BLaER1 (cell line): Measurements from ENCODE around the gene ZCCHC8.
"Not testable (repeated sequence)": the region's sequence is repeated elsewhere in the genome, so short reads cannot be mapped to it uniquely, and the experiment has no call there.

Experiments used
- H3K27ac ChIP-seq: shearing (Covaris generic); formaldehyde crosslinking; 2 replicates; pipeline ENCODE4 v1.8.1; 2022
- H3K27me3 ChIP-seq: shearing (Covaris generic); formaldehyde crosslinking; 2 replicates; pipeline ENCODE4 v1.8.1; 2022
- H3K36me3 ChIP-seq: shearing (Covaris generic); formaldehyde crosslinking; 2 replicates; pipeline ENCODE4 v1.8.1; 2022
- H3K4me1 ChIP-seq: shearing (Covaris generic); formaldehyde crosslinking; 2 replicates; pipeline ENCODE4 v1.8.1; 2022
- H3K4me2 ChIP-seq: shearing (Covaris generic); formaldehyde crosslinking; 2 replicates; pipeline ENCODE4 v1.8.1; 2022
- H3K4me3 ChIP-seq: shearing (Covaris generic); formaldehyde crosslinking; 2 replicates; pipeline ENCODE4 v1.8.1; 2022
- H3K9ac ChIP-seq: shearing (Covaris generic); formaldehyde crosslinking; 2 replicates; pipeline ENCODE4 v1.8.1; 2022
- H3K9me3 ChIP-seq: shearing (Covaris generic); formaldehyde crosslinking; 2 replicates; pipeline ENCODE4 v1.8.1; 2022
- H4K20me1 ChIP-seq: shearing (Covaris generic); formaldehyde crosslinking; 2 replicates; pipeline ENCODE4 v1.8.1; 2022
- Cebpa-rat ChIP-seq: shearing (Covaris generic); IDR thresholded peaks from 2 replicates; pipeline ENCODE4 v1.8.1; 2022

ZCCHC8 gene

DNA sequence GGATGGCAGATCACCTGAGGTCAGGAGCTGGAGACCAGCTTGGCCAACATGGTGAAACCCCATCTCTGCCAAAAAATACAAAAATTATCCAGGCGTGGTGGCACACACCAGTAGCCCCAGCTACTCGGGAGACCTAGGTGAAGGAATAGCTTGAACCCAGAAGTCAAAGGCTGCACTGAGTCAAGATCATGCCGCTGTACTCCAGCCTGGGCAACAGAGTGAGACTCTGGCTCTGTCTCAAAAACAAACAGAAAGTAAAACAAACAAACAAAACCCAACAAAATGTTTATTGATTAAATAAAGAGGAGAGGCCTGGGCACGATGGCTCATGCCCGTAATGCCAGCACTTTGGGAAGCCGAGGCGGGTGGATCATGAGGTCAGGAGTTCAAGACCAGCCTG lies 5.5 kb downstream of the ZCCHC8 start:
- peaks cover 68% of the 10 kb centered on the region for H3K36me3 ChIP-seq
- peak overlapping the region; percentile 24 for H3K4me2 ChIP-seq
- peaks cover 57% of the 10 kb centered on the region for H3K4me1 ChIP-seq
- H3K27me3 ChIP-seq = no peaks in the 10 kb centered on the region
- H3K9ac ChIP-seq = no peak overlapping the region
- H3K4me3 ChIP-seq = no peak overlapping the region
- no peak for TF ChIP-seq Cebpa-rat
- H3K27ac ChIP-seq = no peak overlapping the region
- peaks cover 52% of the 10 kb centered on the region for H4K20me1 ChIP-seq
- no peaks in the 10 kb centered on the region for H3K9me3 ChIP-seq

DNA sequence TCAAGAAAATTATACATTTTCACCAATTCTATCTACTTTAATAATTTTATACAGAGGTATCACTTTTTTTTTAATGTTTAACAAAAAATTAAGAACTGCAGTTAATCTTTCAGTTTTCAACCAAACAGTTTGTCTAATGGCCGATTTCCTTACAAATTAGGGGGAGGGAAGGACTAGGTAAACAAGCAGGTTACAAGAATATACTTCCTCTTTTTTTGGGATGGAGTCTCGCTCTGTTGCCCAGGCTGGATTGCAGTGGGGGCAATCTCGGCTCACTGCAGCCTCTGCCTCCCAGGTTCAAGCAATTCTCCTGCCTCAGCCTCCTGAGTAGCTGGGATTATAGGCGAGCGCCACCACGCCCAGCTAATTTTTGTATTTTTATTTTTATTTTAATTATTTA lies 7.5 kb downstream of the ZCCHC8 start:
- H3K27ac ChIP-seq, H3K4me2 ChIP-seq, H3K9ac ChIP-seq, H3K9me3 ChIP-seq, H3K27me3 ChIP-seq, H3K4me3 ChIP-seq: not testable (repeated sequence)
- H3K36me3 ChIP-seq = peaks cover 86% of the 10 kb centered on the region
- peaks cover 54% of the 10 kb centered on the region for H4K20me1 ChIP-seq
- peaks cover 42% of the 10 kb centered on the region for H3K4me1 ChIP-seq

DNA sequence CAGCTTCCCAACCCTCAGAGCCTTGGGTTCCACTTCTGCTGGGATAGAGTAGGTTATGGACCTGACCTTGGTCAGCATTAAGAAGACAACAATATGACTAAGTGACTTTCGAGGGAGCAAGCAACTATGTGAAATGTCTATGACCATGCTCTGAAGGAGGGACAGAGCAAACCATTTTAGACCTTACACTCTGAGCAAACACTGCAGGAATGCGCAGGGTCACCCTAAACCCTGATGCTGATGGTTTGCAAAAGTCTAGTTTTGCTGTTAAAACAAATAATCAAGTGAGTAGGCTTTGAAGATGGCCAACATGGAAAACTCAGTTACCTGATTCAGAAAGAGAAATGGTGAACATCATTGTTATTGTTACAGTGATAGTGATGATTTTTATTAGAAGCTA lies 8.7 kb downstream of the ZCCHC8 start:
- TF ChIP-seq Cebpa-rat = no peak
- Histone ChIP-seq H3K9me3 (no peaks in the 10 kb centered on the region), H4K20me1 (peaks cover 43% of the 10 kb centered on the region), H3K4me2 (no peak overlapping the region), H3K4me3 (no peak overlapping the region), H3K9ac (no peak overlapping the region), H3K27ac (no peak overlapping the region), H3K4me1 (peaks cover 30% of the 10 kb centered on the region), H3K27me3 (no peaks in the 10 kb centered on the region), H3K36me3 (peaks cover 95% of the 10 kb centered on the region)

DNA sequence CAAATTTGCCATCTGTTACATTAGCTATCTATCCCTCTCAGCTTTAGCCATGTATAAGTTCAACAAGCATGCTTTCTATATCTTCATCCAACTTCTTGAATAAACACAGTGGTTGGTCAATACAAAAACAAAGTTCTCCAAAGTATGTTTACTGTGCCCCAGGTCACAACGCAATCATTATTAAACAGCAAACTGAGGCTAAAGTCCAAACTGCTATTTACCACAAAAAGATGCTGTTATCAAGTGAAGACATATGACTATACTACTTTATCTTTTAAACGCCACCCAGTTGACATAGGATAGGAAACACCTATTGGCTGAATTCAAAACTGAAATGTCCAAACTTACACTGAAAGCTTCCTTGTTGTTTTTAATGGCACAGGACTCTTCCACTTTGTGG lies 11.7 kb downstream of the ZCCHC8 start:
- Histone ChIP-seq H3K4me3 (no peak overlapping the region), H3K36me3 (peaks cover 97% of the 10 kb centered on the region), H3K9ac (no peak overlapping the region), H4K20me1 (peaks cover 33% of the 10 kb centered on the region), H3K4me1 (peaks cover 12% of the 10 kb centered on the region), H3K4me2 (no peak overlapping the region), H3K27me3 (no peaks in the 10 kb centered on the region), H3K9me3 (no peaks in the 10 kb centered on the region), H3K27ac (no peak overlapping the region)
- TF ChIP-seq Cebpa-rat = no peak

DNA sequence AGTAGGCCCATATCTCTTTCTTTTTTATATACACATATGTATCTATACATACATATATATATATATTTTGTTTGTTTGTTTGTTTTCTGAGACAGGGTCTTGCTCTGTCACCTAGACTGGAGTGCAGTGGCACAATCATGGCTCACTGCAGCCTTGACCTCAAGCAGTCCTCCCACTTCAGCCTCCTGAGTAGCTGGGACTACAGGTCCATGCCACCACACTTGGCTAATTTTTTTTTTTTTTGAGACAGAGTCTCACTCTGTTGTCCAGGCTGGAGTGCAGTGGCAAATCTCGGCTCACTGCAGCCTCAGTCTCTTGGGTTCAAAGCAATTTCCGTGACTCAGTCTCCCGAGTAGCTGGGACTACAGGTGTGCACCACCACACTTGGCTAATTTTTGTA lies 12.9 kb downstream of the ZCCHC8 start:
- H3K27ac ChIP-seq, H3K9ac ChIP-seq, H3K27me3 ChIP-seq, H3K4me1 ChIP-seq, H3K4me2 ChIP-seq, H3K9me3 ChIP-seq, H3K4me3 ChIP-seq: not testable (repeated sequence)
- Histone ChIP-seq H3K36me3 (peaks cover 98% of the 10 kb centered on the region), H4K20me1 (peaks cover 24% of the 10 kb centered on the region)

DNA sequence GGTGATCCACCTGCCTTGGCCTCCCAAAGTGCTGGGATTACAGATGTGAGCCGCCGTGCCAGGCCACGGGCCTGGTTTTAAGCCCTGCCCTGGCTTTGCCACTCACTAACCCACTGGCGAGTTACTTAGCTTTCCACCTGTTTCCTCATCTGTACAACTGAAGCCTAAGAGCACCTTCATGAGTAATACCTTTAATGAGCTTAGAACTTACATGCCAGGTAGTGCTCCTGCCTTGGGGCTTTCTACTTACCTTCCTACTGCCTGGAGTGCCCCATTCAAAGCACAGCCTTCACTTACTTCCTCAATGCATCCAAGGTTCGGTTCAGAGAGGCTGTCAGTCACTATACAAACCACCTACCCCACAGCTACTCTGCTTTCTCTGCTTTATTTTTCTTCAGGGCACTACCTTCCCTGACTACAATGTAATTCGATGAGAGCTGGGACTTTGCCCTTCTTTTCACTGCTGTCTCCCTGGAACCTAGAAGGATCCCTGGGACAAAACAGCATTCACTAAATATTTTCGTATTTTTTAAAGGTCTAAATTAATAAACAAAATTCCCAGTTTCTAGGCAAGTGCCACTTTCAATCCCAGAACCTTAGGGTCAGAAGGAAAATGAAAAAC lies 13.8 kb downstream of the ZCCHC8 start:
- Histone ChIP-seq H3K4me1 (no peaks in the 10 kb centered on the region), H3K9me3 (no peaks in the 10 kb centered on the region), H4K20me1 (peaks cover 17% of the 10 kb centered on the region; the same call in 1 of the 2 replicates), H3K27me3 (no peaks in the 10 kb centered on the region), H3K36me3 (peaks cover 94% of the 10 kb centered on the region), H3K27ac (no peak overlapping the region), H3K4me2 (no peak overlapping the region), H3K4me3 (no peak overlapping the region), H3K9ac (no peak overlapping the region)
- TF ChIP-seq Cebpa-rat = no peak

DNA sequence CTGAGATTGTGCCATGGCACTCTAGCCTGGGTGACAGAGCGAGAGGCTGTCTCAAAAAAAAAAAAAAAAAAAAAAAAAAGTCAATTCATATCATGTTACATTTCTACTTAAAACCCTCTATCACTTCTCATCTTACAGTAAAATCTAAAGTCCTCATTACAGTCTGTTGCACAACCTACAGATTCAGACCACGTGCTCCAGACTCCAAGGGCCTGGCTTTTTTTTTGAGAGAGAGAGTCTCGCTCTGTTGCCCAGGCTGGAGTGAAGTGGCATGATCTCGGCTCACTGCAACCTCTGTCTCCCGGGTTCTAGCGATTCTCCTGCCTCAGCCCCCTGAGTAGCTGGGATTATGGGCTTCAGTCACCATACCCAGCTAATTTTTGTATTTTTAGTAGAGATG lies 14.4 kb downstream of the ZCCHC8 start:
- H3K4me2 ChIP-seq, H3K9ac ChIP-seq, H3K4me3 ChIP-seq, H3K27ac ChIP-seq, H3K27me3 ChIP-seq, H3K4me1 ChIP-seq, H3K9me3 ChIP-seq: not testable (repeated sequence)
- Histone ChIP-seq H3K36me3 (peaks cover 94% of the 10 kb centered on the region), H4K20me1 (0 out of 2 replicates have a peak, but pooled peaks cover 14% of the 10 kb centered on the region)

DNA sequence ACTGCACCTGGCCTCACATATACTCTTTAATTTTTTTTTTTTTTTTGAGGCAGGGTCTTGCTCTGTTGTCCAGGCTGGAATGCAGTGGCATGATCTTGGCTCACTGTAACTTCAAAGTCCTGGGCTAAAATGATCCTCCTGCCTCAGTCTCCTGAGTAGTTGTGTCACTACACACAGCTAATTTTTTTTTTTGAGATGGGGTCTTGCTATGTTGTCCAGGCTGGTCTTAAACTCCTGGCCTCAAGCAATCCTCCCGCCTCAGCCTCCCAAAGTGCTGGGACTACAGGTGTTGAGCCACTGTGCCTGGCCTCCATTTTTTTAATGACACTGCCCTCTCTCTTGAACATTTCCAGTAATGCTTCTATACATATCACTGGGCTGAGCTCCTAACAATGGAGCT lies 16.3 kb downstream of the ZCCHC8 start:
- not testable (repeated sequence) for H3K9me3 ChIP-seq, H3K27me3 ChIP-seq, H3K4me2 ChIP-seq, H4K20me1 ChIP-seq, H3K27ac ChIP-seq, H3K4me3 ChIP-seq, H3K4me1 ChIP-seq, H3K9ac ChIP-seq
- peaks cover 95% of the 10 kb centered on the region for H3K36me3 ChIP-seq

DNA sequence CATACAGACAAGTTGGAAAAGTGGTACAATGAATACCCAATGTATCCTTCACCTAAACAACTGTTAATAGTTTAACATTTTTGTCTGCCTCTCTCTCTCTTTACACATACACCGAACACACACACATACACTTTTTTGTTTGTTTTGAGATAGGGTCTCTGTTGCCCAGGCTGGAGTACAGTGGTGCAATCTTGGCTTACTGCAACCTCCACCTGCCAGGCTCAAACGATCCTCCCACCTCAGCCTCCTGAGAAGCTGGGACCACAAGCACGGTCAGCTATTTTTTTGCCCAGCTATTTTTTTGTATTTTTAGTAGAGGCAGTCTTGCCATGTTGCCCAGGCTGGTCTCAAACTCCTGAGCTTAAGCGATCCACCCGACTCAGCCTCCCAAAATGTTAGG lies 16.8 kb downstream of the ZCCHC8 start:
- H3K9ac ChIP-seq = no peak overlapping the region
- TF ChIP-seq Cebpa-rat = no peak
- H3K4me1 ChIP-seq = no peaks in the 10 kb centered on the region
- 0 out of 2 replicates have a peak, but pooled peaks cover 7% of the 10 kb centered on the region for H4K20me1 ChIP-seq
- H3K9me3 ChIP-seq = no peaks in the 10 kb centered on the region
- H3K36me3 ChIP-seq = peaks cover 94% of the 10 kb centered on the region
- H3K4me3 ChIP-seq = no peak overlapping the region
- H3K4me2 ChIP-seq = no peak overlapping the region
- H3K27me3 ChIP-seq = no peaks in the 10 kb centered on the region
- H3K27ac ChIP-seq = no peak overlapping the region

DNA sequence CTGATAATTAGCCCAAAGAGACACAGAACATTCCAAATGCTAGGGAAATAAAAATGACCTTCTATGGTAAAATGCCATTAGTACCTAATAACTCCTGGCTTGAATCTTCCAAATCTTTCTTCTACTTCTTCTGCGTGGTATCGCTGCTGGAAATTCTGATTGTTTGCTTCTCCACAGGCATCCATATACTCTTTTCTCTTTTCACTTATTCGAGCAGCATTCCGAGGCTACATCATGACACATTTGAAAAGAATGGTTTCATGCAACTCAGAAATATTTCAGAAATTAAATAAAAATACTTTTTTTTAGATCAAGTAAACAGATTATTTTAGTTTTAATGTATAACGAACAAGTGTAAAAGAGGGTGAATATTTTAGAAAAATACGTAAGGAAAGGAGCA lies 18.9 kb downstream of the ZCCHC8 start:
- Histone ChIP-seq H3K27ac (no peak overlapping the region), H3K36me3 (peaks cover 94% of the 10 kb centered on the region), H3K4me3 (no peak overlapping the region), H3K27me3 (no peaks in the 10 kb centered on the region), H3K9me3 (no peaks in the 10 kb centered on the region), H3K4me2 (no peak overlapping the region), H3K4me1 (no peaks in the 10 kb centered on the region), H3K9ac (no peak overlapping the region), H4K20me1 (0 out of 2 replicates have a peak, but pooled peaks cover 7% of the 10 kb centered on the region)
- no peak for TF ChIP-seq Cebpa-rat

DNA sequence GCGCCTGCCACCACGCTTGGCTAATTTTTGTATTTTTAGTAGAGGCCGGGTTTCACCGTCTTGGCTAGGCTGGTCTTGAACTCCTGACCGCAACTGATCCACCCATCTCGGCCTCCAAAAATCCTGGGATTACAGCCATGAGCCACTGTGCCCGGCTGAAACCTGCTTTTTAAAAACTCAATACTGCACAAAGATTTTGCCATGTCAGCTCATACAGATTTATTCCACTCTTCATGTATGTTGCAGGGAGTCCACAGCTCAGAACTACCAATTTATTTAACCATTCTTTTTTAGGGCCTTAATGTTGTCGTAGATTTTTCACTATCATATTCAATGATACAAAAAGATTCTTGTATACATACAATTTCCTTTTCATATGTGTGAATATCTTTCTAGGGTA lies 20.0 kb downstream of the ZCCHC8 start:
- Histone ChIP-seq H4K20me1 (0 out of 2 replicates have a peak, but pooled peaks cover 7% of the 10 kb centered on the region), H3K36me3 (peaks cover 94% of the 10 kb centered on the region), H3K9me3 (no peaks in the 10 kb centered on the region), H3K4me1 (no peaks in the 10 kb centered on the region), H3K9ac (no peak overlapping the region), H3K27me3 (no peaks in the 10 kb centered on the region), H3K27ac (no peak overlapping the region), H3K4me3 (no peak overlapping the region), H3K4me2 (no peak overlapping the region)
- no peak for TF ChIP-seq Cebpa-rat
